ENCODE results near the gene OR1L6. TPM values are rescaled to one million over a fixed set of nuclear protein-coding genes. Genes with fewer than 3 reads are reported as not detected.

Gene OR1L6
- total RNA-seq, 2 experiments from 2014 or later, result not detected

GRCh38 chr9:122767817-122768216, 25.7 kb downstream of the OR1L6 start:
- H3K36me3 Mint-ChIP-seq (ENCODE audit: low read depth), result peaks cover 38% of the 10 kb centered on the region
- H3K27me3 Mint-ChIP-seq, result no peaks in the 10 kb centered on the region
- Histone ChIP-seq H3K4me1 (ENCODE audit: insufficient read depth, low read length) (no peaks in the 10 kb centered on the region), H3K4me3 (ENCODE audit: low read length) (no peak overlapping the region), H3K27ac (ENCODE audit: low read depth in 1 of 2, low read length in 2 of 2) (no peak overlapping the region), H3K9me3 (ENCODE audit: control insufficient read depth in 1 of 2, insufficient read depth in 1 of 2, low read length in 2 of 2) (peaks cover 14 to 15% of the 10 kb centered on the region in 2 experiments), H3K36me3 (ENCODE audit: insufficient read depth, low read length) (no peaks in the 10 kb centered on the region), H3K27me3 (ENCODE audit: control insufficient read depth in 1 of 2, insufficient read depth in 2 of 2, low read length in 2 of 2) (no peaks in the 10 kb centered on the region)
- DNase-seq (no peak), ATAC-seq (ENCODE audit: poor library complexity) (no peak)
- no peak for TF ChIP-seq CTCF (IDR thresholded peaks at IDR 0.05)
- H3K4me1 Mint-ChIP-seq (ENCODE audit: low read depth), result no peaks in the 10 kb centered on the region
- ChIA-PET CTCF (no interaction called here), POLR2A (no interaction called here)
- no peak overlapping the region for H3K27ac Mint-ChIP-seq
- H3K4me3 Mint-ChIP-seq, result no peak overlapping the region
- H3K9me3 Mint-ChIP-seq, result peaks cover 22% of the 10 kb centered on the region
- intact Hi-C loops (cut with DNase I, micrococcal nuclease), result no loop called here

- Histone ChIP-seq H3K9me3 (ENCODE audit: control insufficient read depth in 1 of 2, insufficient read depth in 1 of 2, low read length in 2 of 2) (peaks cover 0 to 3% of the 10 kb centered on the region in 2 experiments), H3K4me3 (ENCODE audit: low read length) (no peak overlapping the region), H3K36me3 (ENCODE audit: insufficient read depth, low read length) (no peaks in the 10 kb centered on the region), H3K27ac (ENCODE audit: low read depth in 1 of 2, low read length in 2 of 2) (no peak overlapping the region), H3K27me3 (ENCODE audit: control insufficient read depth in 1 of 2, insufficient read depth in 2 of 2, low read length in 2 of 2) (no peaks in the 10 kb centered on the region), H3K4me1 (ENCODE audit: insufficient read depth, low read length) (no peaks in the 10 kb centered on the region)
- intact Hi-C loops (cut with DNase I, micrococcal nuclease), result no loop called here
- CTCF ChIA-PET, result no interaction called here
- Mint-ChIP-seq H3K4me3 (no peak overlapping the region), H3K9me3 (peaks cover 6% of the 10 kb centered on the region), H3K36me3 (ENCODE audit: low read depth) (no peaks in the 10 kb centered on the region), H3K27ac (no peak overlapping the region), H3K4me1 (ENCODE audit: low read depth) (no peaks in the 10 kb centered on the region), H3K27me3 (no peaks in the 10 kb centered on the region)
- no peak for TF ChIP-seq CTCF (IDR thresholded peaks at IDR 0.05)
- DNase-seq, result no peak
- no peak for ATAC-seq (ENCODE audit: poor library complexity)
- POLR2A ChIA-PET, result interaction anchor here (0.6 kb wide), 1 partner anchor 617 kb away, joined by 3 read pairs; the partner anchor contains the start of genes MORN5 and NDUFA8
These were observed 34.9 kb downstream of the OR1L6 start for GRCh38 chr9:122777052-122777451.

GRCh38 chr9:122777935-122778627, 36.0 kb downstream of the OR1L6 start:
- intact Hi-C loops (cut with DNase I, micrococcal nuclease), result no loop called here

More at GRCh38 chr9:122777935-122778627, 36.0 kb downstream of the OR1L6 start:
- Histone ChIP-seq H3K27me3 (ENCODE audit: control insufficient read depth in 1 of 2, insufficient read depth in 2 of 2, low read length in 2 of 2) (no peaks in the 10 kb centered on the region), H3K4me1 (ENCODE audit: insufficient read depth, low read length) (no peaks in the 10 kb centered on the region), H3K4me3 (ENCODE audit: low read length) (no peak overlapping the region), H3K9me3 (ENCODE audit: control insufficient read depth in 1 of 2, insufficient read depth in 1 of 2, low read length in 2 of 2) (peaks cover 0 to 3% of the 10 kb centered on the region in 2 experiments), H3K36me3 (ENCODE audit: insufficient read depth, low read length) (no peaks in the 10 kb centered on the region), H3K27ac (ENCODE audit: low read depth in 1 of 2, low read length in 2 of 2) (no peak overlapping the region)
- POLR2A ChIA-PET, result no interaction called here
- H3K4me1 Mint-ChIP-seq (ENCODE audit: low read depth), result no peaks in the 10 kb centered on the region
- no peaks in the 10 kb centered on the region for H3K36me3 Mint-ChIP-seq (ENCODE audit: low read depth)
- DNase-seq (no peak), ATAC-seq (ENCODE audit: poor library complexity) (no peak)
- peaks cover 3% of the 10 kb centered on the region for H3K9me3 Mint-ChIP-seq
- no peaks in the 10 kb centered on the region for H3K27me3 Mint-ChIP-seq
- H3K27ac Mint-ChIP-seq, result no peak overlapping the region
- TF ChIP-seq CTCF (IDR thresholded peaks at IDR 0.05), result no peak
- H3K4me3 Mint-ChIP-seq, result no peak overlapping the region
- CTCF ChIA-PET, result no interaction called here

All from CD4-positive, alpha-beta T cell (primary cell).